GM13976 (cell line): ENCODE results near the gene HIGD1B.

ENCODE experiments used
- DNase-seq: peaks from one replicate; pipeline ENCODE4 v3.0.0; 2012; ENCODE audit warnings: low spot score
- in situ Hi-C: fragments of 300-500 bp; cut with MboI; formaldehyde crosslinking; loops from one replicate; pipeline ENCODE4 v1.12.0; 2022; ENCODE audit warnings: low sequenced_read_pairs, mixed read lengths, inconsistent platforms; ENCODE audit not compliant: unreplicated experiment
- TF ChIP-seq, protein P1 (sequence below): IDR thresholded peaks from 2 replicates; pipeline ENCODE4 v1.5.1; 2012; ENCODE audit warnings: borderline replicate concordance, mild to moderate bottlenecking; ENCODE audit not compliant: insufficient read depth; ENCODE audit errors: extremely low read depth, missing control alignments, control extremely low read depth

The HIGD1B gene

GRCh38 chr17:44898768-44899073, 51.0 kb downstream of the HIGD1B start:
- in situ Hi-C loops: no loop called here
- TF ChIP-seq, protein P1, sequence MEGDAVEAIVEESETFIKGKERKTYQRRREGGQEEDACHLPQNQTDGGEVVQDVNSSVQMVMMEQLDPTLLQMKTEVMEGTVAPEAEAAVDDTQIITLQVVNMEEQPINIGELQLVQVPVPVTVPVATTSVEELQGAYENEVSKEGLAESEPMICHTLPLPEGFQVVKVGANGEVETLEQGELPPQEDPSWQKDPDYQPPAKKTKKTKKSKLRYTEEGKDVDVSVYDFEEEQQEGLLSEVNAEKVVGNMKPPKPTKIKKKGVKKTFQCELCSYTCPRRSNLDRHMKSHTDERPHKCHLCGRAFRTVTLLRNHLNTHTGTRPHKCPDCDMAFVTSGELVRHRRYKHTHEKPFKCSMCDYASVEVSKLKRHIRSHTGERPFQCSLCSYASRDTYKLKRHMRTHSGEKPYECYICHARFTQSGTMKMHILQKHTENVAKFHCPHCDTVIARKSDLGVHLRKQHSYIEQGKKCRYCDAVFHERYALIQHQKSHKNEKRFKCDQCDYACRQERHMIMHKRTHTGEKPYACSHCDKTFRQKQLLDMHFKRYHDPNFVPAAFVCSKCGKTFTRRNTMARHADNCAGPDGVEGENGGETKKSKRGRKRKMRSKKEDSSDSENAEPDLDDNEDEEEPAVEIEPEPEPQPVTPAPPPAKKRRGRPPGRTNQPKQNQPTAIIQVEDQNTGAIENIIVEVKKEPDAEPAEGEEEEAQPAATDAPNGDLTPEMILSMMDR: no peak
- peak; percentile 56 for DNase-seq

GRCh38 chr17:44899074-44899782, 51.5 kb downstream of the HIGD1B start, which contains the start of gene EFTUD2:
Gene EFTUD2, minus strand, starts transcription at chr17:44899445. Its CDS starts 4,924 bp downstream, at chr17:44894521.
- in situ Hi-C loops: no loop called here

More at GRCh38 chr17:44899074-44899782, 51.5 kb downstream of the HIGD1B start, which contains the start of gene EFTUD2:
- TF ChIP-seq, protein P1: no peak
- peak; percentile 95 for DNase-seq
